Epithelial cell of proximal tubule (primary cell): ENCODE data around the gene C15orf61. TPM values are rescaled to one million over a fixed set of nuclear protein-coding genes. Genes with fewer than 3 reads are reported as not detected.

Experiments used
- DNase-seq: peaks from one replicate; pipeline ENCODE4 v3.0.0-alpha.2; 2011; ENCODE audit warnings: low read depth
- H3K4me3 ChIP-seq: 2 replicates; pipeline ENCODE4 v1.5.1; 2011; ENCODE audit warnings: low read depth, mild to moderate bottlenecking, low read length
- CTCF ChIP-seq: conservative IDR thresholded peaks from 2 replicates; pipeline ENCODE4 v1.5.1; 2012; ENCODE audit warnings: low read depth, mild to moderate bottlenecking, low read length
- total RNA-seq: library from RNA; depleted of rRNA; stranded (reverse); fragments of >200 nt; gene quantifications from 2 replicates; pipeline ENCODE4 v1.2.3, GENCODE V29; 2015

Gene C15orf61
- total RNA-seq, 1 donor from 2014 or later = 2.0 TPM

GRCh38 chr15:67506775-67507747 is 13.9 kb upstream of the C15orf61 start:
- no peak for DNase-seq

GRCh38 chr15:67508407-67508806 is 12.5 kb upstream of the C15orf61 start:
- DNase-seq = no peak
- H3K4me3 ChIP-seq = no peak overlapping the region
- no peak for TF ChIP-seq CTCF

More at GRCh38 chr15:67506775-67507747, 13.9 kb upstream of the C15orf61 start:
- no peak overlapping the region for H3K4me3 ChIP-seq
- TF ChIP-seq CTCF = no peak

GRCh38 chr15:67509918-67510317 is 11.0 kb upstream of the C15orf61 start:
- H3K4me3 ChIP-seq = no peak overlapping the region
- DNase-seq = no peak
- no peak for TF ChIP-seq CTCF

GRCh38 chr15:67510597-67511190 is 10.2 kb upstream of the C15orf61 start:
- H3K4me3 ChIP-seq = no peak overlapping the region
- no peak for DNase-seq
- no peak for TF ChIP-seq CTCF

GRCh38 chr15:67511606-67512005 is 9.3 kb upstream of the C15orf61 start:
- no peak for DNase-seq
- H3K4me3 ChIP-seq = no peak overlapping the region
- no peak for TF ChIP-seq CTCF

GRCh38 chr15:67512140-67512539 is 8.8 kb upstream of the C15orf61 start:
- TF ChIP-seq CTCF = no peak
- DNase-seq = no peak
- H3K4me3 ChIP-seq = no peak overlapping the region
